ENCODE measurements around the gene VPS33A.
"Not testable (repeated sequence)": the region's sequence is repeated elsewhere in the genome, so short reads cannot be mapped to it uniquely, and the experiment has no call there.

The VPS33A gene

DNA sequence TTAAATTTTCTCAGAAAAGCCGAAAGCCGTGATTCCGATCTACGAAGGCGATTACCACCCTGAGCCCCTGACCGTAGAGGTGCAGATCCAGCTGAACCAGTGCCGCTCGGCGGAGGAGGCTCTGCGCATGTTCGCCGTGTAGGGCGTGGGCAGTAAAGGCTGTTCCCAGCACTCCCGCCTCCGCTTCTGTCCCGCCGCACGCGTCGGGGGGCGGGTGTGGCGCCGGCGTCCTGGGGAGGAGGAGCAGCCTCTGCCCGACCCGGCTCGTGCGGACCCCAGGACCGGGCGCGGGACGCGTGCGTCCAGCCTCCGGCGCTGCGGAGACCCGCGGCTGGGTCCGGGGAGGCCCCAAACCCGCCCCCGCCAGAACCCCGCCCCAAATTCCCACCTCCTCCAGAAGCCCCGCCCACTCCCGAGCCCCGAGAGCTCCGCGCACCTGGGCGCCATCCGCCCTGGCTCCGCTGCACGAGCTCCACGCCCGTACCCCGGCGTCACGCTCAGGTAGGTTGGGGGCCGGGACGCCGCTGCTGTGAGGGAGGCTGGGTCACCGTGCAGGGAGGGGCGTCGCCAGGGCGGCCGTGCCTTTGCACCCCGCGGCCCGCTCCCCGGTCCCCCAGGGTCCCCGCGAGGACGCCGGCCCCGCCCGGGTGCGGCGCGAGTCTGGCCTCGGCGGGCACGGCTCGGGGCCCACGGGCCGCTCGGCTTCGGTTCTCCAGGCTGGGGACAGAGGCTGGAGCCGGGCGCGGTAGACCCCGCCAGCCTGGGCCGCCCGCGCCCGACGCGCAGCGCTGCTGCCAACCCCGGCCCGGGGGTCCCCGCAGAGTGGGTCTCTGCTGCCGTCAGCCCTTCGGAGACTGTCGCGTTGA, 62.8 kb downstream of the VPS33A start, which contains the start of gene B3GNT4:
B3GNT4 (plus strand) TSS at position 409 of the 866 bp plus-strand sequence. CDS start 910 bp downstream, outside the sequence.
- peak; percentile 41 for DNase-seq

DNA sequence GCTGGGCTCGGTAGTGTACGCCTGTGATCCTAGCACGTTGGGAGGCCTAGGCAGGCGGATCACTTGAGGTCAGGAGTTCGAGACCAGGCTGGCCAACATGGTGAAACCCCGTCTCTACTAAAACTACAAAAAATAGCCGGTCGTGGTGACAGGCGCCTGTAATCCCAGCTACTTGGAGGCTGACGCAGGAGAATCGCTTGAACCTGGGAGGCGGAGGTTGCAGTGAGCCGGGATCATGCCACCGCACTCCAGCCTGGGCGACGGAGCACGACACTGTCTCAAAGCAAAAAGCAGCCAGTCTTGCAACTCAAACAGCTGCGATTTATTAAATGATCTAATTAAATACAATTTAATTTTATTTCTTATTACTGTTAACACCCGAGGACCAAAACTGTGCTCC, 63.5 kb downstream of the VPS33A start:
- not testable (repeated sequence) for DNase-seq

- peak; percentile 15 for DNase-seq
Observed at GRCh38 chr12:122202017-122202416, 64.3 kb downstream of the VPS33A start.

DNA sequence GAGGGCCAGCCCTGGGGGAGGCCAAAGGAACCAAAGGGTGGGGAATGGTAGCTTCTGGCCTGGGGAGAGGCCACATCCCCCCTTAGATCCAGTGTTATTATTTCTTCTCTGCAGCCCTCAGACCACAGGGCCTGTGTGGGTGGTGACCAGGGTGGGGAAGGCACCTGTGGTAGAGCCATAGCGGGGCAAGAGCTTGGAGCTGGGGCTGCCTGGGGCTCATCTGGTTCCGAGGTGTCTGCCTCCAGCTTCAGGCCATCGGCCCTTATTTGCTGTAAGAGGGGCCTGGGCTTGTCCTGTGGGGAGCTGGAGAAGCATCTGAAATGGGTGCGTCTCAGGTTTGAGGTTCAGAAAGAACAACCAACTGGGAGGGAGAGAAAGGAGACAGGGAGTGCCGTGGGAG, 64.9 kb downstream of the VPS33A start:
- no peak for DNase-seq

- DNase-seq: no peak
Observed at GRCh38 chr12:122200541-122201175, 65.6 kb downstream of the VPS33A start.

GRCh38 chr12:122199484-122200355, 66.6 kb downstream of the VPS33A start:
- no peak for DNase-seq

DNA sequence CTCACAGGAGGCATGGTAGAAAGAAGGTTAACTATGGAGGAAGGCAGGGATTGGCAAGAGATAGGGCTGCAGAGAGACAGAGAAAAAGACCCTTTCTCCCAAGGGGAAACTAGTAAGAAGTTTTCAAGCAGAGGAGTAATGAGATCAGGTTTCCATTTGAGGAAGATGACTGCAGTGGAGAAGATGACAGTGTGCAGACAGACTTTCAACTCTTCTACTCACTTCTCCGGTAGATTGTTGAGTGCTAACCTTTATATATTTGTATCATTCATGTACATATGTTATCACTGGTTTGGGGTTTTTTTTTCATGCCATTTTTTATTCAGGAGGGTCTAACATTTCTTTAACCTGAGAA, 68.7 kb downstream of the VPS33A start:
- DNase-seq: no peak

DNA sequence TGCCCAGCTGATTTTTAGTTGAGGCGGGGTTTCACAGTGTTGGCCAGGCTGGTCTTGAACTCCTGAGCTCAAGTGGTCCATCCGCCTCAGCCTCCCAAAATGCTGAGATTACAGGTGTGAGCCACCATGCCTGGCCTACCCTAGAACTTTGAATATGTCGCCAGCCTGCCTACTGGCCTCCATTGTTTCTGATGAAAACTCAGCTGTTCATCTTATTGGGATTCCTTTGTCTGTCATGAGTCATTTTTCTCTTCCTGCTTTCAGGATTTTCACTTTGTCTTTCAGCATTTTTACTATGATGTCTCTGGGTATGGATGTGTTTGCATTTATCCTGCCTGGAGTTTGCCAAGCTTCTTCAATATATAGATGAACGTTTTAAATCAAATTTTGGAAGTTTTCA, 70.9 kb downstream of the VPS33A start:
- no peak for DNase-seq

- DNase-seq: no peak
Observed at GRCh38 chr12:122194804-122195203, 71.5 kb downstream of the VPS33A start.

DNA sequence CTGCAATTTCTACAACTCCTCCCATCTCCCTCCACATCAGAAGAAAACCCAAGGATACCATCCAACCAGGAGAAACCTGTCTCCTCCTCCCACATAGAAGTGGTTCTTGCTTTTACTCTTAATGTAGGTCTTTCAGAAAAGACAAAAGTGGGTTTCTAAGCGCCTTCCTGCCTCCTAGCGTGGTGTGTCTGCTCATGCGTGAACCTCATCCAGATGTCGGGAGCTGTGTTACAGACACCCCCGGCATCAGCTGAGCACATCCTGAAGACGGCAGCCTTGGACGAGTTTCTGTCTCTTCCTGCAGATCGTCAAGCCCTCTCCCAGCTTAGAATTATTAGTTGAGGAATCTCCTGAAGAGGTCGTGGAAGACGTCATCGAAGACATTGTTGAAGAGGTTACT, 73.9 kb downstream of the VPS33A start:
- no peak for DNase-seq

- peak; percentile 31 for DNase-seq
Observed at GRCh38 chr12:122190842-122191668, 75.2 kb downstream of the VPS33A start.

- no peak for DNase-seq
Observed at GRCh38 chr12:122189626-122190475, 76.4 kb downstream of the VPS33A start.

- no peak for DNase-seq
Observed at GRCh38 chr12:122187466-122187865, 78.8 kb downstream of the VPS33A start.

DNA sequence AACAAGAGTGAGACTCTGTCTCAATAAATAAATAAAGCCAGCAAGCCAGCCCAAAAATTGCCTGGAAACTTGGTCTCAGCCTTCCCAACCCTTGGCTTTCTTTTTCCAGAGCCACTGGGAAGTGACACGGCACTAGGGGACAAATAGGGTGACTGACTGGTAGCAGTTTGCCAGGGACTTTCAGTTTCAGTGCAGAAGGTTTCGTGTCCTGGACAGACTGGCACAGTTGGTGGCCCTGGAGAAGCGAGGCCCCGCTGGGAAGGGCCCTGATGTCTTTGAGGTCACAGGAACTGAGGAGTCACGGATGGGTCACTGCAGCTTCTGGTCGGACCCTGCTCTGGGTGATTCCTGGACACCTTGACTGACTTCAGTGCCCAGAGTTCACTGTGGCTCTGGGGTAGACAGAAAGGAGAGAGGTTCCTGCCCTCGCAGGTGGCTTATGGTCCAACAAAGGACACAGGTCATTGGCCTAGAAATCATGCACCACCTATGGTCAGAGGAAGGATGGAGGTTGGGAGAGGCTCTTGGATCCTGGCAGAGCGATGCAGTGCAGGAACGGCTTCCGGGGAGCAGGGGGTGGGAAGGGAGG, 80.7 kb downstream of the VPS33A start:
- no peak for DNase-seq

DNA sequence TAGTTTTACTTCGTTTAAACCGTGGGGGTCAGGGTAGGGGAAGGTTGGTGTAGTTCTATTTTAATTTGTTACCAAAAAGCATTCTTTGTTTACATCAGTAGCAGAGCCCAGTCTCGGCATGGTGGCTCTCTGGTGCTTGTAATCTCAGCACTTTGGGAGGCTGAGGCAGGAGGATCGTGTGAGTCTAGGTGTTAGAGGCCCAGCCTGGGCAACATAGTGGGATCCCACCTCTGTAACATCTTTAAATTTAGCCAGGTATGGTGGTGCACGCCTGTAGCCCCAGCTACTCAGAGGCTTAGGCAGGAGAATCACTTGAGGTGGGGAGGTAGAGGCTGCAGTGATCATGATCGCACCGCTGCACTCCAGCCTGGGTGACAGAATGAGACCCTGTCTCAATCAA, 81.2 kb downstream of the VPS33A start:
- DNase-seq: no peak

DNA sequence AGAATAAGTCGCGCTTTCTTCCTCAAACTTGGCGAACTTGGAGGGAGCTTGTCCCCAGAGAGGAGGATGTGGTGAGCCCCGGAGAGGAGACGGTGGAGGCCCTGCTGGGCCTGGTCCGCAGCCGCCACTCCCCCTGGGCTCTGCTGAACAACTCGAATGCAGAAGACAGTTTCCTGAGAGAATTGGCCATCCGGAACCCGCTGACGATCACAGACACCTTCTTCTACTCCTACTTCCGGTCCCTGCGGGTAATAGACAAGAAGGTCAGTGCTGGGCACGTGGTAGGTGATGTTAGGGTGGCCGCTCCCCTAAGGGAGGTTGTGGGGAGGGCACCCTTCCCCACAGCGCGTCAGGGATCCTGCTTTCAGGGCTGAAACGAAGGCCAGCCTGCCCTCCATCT, 81.8 kb downstream of the VPS33A start:
- DNase-seq: no peak

DNA sequence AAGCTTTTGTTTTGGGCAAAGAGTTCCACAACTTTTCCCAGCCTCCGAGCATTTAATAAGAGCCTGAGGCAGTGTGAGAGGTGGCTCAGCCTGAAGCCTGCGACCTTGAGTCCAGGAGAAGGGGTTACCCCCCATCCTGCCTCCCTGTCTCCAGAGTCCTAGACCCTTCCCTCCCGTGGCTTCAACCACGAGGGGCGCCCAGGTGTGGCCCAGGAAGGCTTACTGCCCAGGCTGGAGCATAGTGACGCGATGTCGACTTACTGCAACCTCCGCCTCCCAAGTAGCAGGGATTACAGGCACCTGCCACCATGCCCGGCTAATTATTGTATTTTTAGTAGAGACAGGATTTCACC, 82.7 kb downstream of the VPS33A start:
- DNase-seq: no peak

DNA sequence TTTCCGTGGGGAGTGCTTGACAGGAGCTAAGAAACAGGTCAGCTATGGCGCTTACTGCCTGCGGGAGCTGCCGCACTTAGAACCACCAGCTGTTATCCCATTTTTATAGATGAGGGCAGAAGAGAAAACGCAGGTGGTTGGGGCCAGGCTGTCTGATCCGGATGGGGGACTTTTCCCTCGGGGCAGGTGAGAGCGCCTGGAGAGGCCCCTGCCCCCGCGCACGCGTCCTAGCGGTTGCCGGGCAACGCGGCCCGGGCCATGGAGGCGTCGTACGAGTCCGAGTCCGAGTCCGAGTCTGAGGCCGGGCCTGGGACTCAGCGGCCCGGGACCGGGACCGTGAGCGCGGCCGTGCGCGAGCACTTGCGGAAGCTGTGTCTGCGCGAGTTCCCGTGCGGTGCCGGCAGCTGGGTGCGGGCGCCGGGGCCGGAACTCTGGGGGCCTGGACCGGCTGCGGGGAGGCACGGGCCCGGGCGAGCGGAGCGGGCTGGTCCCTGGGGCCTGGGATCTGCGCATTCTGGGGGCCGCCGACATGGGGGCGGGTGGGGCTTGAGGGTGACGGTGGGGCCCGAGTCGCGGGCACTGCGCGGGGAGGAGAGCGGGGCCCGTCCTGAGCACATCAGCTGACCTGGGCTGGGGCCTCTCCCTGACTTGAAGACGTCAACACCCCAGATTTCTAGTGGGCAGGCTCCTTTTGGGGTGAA, 83.3 kb downstream of the VPS33A start, which contains the start of gene LRRC43:
LRRC43 (plus strand) TSS at position 237 of the 701 bp plus-strand sequence; CDS start at position 259, 22 bp downstream.
- peak; percentile 18 for DNase-seq

Data from fibroblast of skin of right quadriceps (primary cell).